Measurements from ENCODE around the gene HLA-G.

Gene HLA-G

GRCh38 chr6:29796026-29796425 lies 31.6 kb upstream of the HLA-G start:
- H3K27me3 ChIP-seq (ENCODE audit: insufficient read depth, low read length) = no peaks in the 10 kb centered on the region
- H3K79me2 ChIP-seq (ENCODE audit: insufficient read depth, low read length) = no peaks in the 10 kb centered on the region

GRCh38 chr6:29797135-29797534 lies 30.5 kb upstream of the HLA-G start:
- TF ChIP-seq CTCF (IDR thresholded peaks at IDR 0.05; ENCODE audit: low read length) = no peak
- no peak for TF ChIP-seq EZH2 (IDR thresholded peaks at IDR 0.05; ENCODE audit: borderline replicate concordance, low read length)
- Histone ChIP-seq H3K79me2 (ENCODE audit: insufficient read depth, low read length) (no peaks in the 10 kb centered on the region), H3K9ac (ENCODE audit: low read length) (no peak overlapping the region), H4K20me1 (ENCODE audit: insufficient read depth, low read length) (no peaks in the 10 kb centered on the region), H3K9me3 (ENCODE audit: low read length) (no peaks in the 10 kb centered on the region), H3K4me2 (ENCODE audit: low read length) (no peak overlapping the region), H3K4me3 (ENCODE audit: low read depth, low read length, poor library complexity, severe bottlenecking) (no peak overlapping the region), H3K9me2 (ENCODE audit: low read depth, low read length) (no peaks in the 10 kb centered on the region), H3K36me3 (ENCODE audit: insufficient read depth, low read length) (no peaks in the 10 kb centered on the region), H3K27ac (ENCODE audit: low read depth, low read length, poor library complexity, severe bottlenecking) (no peak overlapping the region), H3F3A (ENCODE audit: insufficient read depth, low read length) (no peaks in the 10 kb centered on the region), H3K27me3 (ENCODE audit: insufficient read depth, low read length) (no peaks in the 10 kb centered on the region), H2AFZ (ENCODE audit: low read length) (no peak overlapping the region), H3K4me1 (ENCODE audit: insufficient read depth, low read length, severe bottlenecking) (no peaks in the 10 kb centered on the region)

More at GRCh38 chr6:29796026-29796425, 31.6 kb upstream of the HLA-G start:
- Histone ChIP-seq H3K4me3 (ENCODE audit: low read depth, low read length, poor library complexity, severe bottlenecking) (no peak overlapping the region), H4K20me1 (ENCODE audit: insufficient read depth, low read length) (no peaks in the 10 kb centered on the region), H2AFZ (ENCODE audit: low read length) (no peak overlapping the region), H3K4me1 (ENCODE audit: insufficient read depth, low read length, severe bottlenecking) (no peaks in the 10 kb centered on the region), H3K4me2 (ENCODE audit: low read length) (no peak overlapping the region), H3K9ac (ENCODE audit: low read length) (no peak overlapping the region), H3K9me3 (ENCODE audit: low read length) (no peaks in the 10 kb centered on the region), H3K9me2 (ENCODE audit: low read depth, low read length) (no peaks in the 10 kb centered on the region), H3F3A (ENCODE audit: insufficient read depth, low read length) (no peaks in the 10 kb centered on the region), H3K36me3 (ENCODE audit: insufficient read depth, low read length) (no peaks in the 10 kb centered on the region), H3K27ac (ENCODE audit: low read depth, low read length, poor library complexity, severe bottlenecking) (no peak overlapping the region)
- no peak for TF ChIP-seq EZH2 (IDR thresholded peaks at IDR 0.05; ENCODE audit: borderline replicate concordance, low read length)
- no peak for TF ChIP-seq CTCF (IDR thresholded peaks at IDR 0.05; ENCODE audit: low read length)

GRCh38 chr6:29797966-29798365 lies 29.7 kb upstream of the HLA-G start:
- Histone ChIP-seq H4K20me1 (ENCODE audit: insufficient read depth, low read length) (no peaks in the 10 kb centered on the region), H2AFZ (ENCODE audit: low read length) (no peak overlapping the region), H3K27me3 (ENCODE audit: insufficient read depth, low read length) (no peaks in the 10 kb centered on the region), H3K4me2 (ENCODE audit: low read length) (no peak overlapping the region), H3K9ac (ENCODE audit: low read length) (no peak overlapping the region), H3K27ac (ENCODE audit: low read depth, low read length, poor library complexity, severe bottlenecking) (no peak overlapping the region), H3K4me3 (ENCODE audit: low read depth, low read length, poor library complexity, severe bottlenecking) (no peak overlapping the region), H3K79me2 (ENCODE audit: insufficient read depth, low read length) (no peaks in the 10 kb centered on the region), H3K4me1 (ENCODE audit: insufficient read depth, low read length, severe bottlenecking) (no peaks in the 10 kb centered on the region), H3K36me3 (ENCODE audit: insufficient read depth, low read length) (no peaks in the 10 kb centered on the region), H3F3A (ENCODE audit: insufficient read depth, low read length) (no peaks in the 10 kb centered on the region), H3K9me2 (ENCODE audit: low read depth, low read length) (no peaks in the 10 kb centered on the region), H3K9me3 (ENCODE audit: low read length) (no peaks in the 10 kb centered on the region)
- TF ChIP-seq EZH2 (IDR thresholded peaks at IDR 0.05; ENCODE audit: borderline replicate concordance, low read length) (no peak), CTCF (IDR thresholded peaks at IDR 0.05; ENCODE audit: low read length) (no peak)

Data from OCI-LY1 (cell line).